ENCODE measurements around the gene NOC4L.
A peak's percentile ranks its signal among the peaks of the same experiment; 100 is the strongest.
"Not testable (repeated sequence)": the region's sequence is repeated elsewhere in the genome, so short reads cannot be mapped to it uniquely, and the experiment has no call there.

The NOC4L gene

GRCh38 chr12:132144115-132144809 lies at the start of gene NOC4L, which contains the start of gene DDX51:
Gene NOC4L (plus strand): TSS chr12:132144457. CDS start chr12:132144489, 32 bp downstream.
Gene DDX51 (minus strand): TSS chr12:132144319. CDS start chr12:132144296, 23 bp downstream.
- peak; percentile 93 for DNase-seq

GRCh38 chr12:132095520-132096409 lies 48.5 kb upstream of the NOC4L start:
- DNase-seq: no peak

GRCh38 chr12:132099739-132100138 lies 44.5 kb upstream of the NOC4L start:
- no peak for DNase-seq

- no peak for DNase-seq
Observed at GRCh38 chr12:132100306-132101065, 43.8 kb upstream of the NOC4L start.

- DNase-seq: no peak
Observed at GRCh38 chr12:132102297-132102696, 42.0 kb upstream of the NOC4L start.

- not testable (repeated sequence) for DNase-seq
Observed at GRCh38 chr12:132103072-132103471, 41.2 kb upstream of the NOC4L start.

GRCh38 chr12:132103542-132104308 lies 40.5 kb upstream of the NOC4L start:
- DNase-seq: no peak

DNA sequence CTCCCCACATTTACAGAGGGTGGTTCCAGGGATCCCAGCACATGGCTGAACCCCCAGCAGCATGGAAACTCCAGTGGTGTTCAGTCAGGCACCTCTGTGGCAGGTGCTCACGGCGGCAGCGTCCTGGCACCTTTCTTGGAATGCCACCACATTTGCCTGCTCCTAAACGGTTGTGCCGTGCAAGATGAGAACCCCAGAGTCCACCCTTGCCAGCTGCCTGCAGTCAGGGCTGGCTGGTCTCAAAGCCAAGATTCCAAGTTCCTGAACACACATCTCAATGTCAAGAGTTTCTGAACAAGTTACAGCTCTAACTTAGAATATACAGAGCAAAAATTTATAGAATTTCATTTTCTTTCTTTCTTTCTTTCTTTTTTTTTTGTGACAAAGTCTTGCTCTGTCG lies 38.8 kb upstream of the NOC4L start:
- DNase-seq: no peak

- DNase-seq: no peak
Observed at GRCh38 chr12:132106921-132107320, 37.3 kb upstream of the NOC4L start.

GRCh38 chr12:132108211-132108832 lies 35.9 kb upstream of the NOC4L start:
- no peak for DNase-seq

- no peak for DNase-seq
Observed at GRCh38 chr12:132109741-132110140, 34.5 kb upstream of the NOC4L start.

DNA sequence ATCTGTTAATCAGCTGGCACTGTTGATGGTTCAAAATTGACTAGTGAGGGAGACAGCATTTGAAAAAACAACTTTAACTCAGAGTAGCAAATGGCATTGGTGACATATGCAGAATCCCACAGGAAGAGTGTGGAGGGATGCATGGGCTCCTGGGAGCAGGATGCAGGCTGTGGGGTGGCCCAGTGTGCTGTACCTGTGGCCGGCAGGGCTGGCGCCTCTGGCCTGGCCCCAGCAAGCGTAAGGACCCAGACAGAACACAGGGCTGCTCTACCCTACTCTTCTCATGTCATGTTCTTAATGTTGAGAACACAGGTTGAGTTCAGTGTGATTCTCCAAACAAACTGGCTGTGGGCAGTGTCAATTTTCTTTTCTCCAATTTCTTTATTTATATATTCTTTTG lies 33.6 kb upstream of the NOC4L start:
- DNase-seq: no peak

- DNase-seq: no peak
Observed at GRCh38 chr12:132111654-132112304, 32.5 kb upstream of the NOC4L start.

DNA sequence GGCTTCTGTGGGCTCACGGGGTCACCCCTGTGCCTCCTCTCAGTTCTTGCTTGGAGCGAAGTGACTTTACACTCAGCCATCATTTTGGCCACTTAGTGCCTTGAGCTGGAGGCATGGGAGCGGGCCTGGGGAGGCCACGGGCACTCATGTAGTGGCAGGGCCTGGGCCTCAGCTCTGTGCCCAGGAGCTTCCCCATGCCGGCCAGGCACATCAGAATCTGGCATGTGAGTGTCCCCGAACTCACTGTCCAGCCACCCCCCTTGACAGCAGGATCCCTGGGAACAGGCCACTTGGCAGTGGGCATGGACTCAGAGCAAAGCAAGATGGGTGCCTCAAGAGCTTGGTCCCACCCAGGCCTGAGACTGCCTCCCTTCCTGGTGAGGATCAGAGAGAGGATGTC lies 29.6 kb upstream of the NOC4L start:
- no peak for DNase-seq

- no peak for DNase-seq
Observed at GRCh38 chr12:132115500-132115899, 28.8 kb upstream of the NOC4L start.

GRCh38 chr12:132116709-132117557 lies 27.3 kb upstream of the NOC4L start:
- DNase-seq: no peak

- DNase-seq: no peak
Observed at GRCh38 chr12:132117558-132117875, 26.7 kb upstream of the NOC4L start.

GRCh38 chr12:132118876-132119275 lies 25.4 kb upstream of the NOC4L start:
- DNase-seq: no peak

- DNase-seq: no peak
Observed at GRCh38 chr12:132121283-132121682, 23.0 kb upstream of the NOC4L start.

DNA sequence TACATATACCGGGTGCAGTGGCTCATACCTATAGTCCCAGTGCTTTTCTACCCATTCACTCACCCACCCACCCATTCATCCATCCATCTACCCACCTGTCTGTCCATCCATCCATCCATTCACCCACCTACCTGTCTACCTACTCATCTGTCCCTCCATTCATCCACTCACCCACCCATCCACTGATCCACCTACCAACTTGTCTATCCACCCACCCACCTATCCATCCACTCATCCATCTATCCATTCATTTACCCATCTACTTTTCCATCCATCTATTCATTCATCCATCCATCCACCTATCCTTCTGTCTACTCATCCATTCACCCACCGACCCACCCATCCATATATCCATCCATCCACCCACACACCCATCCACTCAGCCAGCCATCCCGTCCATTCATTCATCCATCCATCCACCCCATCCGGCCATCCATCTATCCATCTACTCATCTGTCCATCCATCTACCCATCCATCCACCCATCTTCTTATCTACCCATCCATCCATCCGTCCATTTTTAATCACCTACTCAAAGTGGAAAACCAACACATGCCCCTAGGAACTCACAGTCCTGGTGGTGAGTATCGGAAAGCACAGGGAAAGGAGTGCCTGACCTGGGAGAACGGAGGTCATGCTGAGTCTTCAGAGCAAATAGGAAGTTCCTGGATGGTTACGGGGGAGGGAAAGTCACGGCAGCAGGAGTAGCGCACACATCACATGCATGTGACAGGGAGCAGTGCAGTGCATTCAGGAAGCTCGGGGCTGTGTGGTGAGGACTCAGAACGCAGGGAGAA lies 20.1 kb upstream of the NOC4L start:
- DNase-seq: no peak

Measured in activated CD4-positive, alpha-beta T cell treated with anti-CD3 and anti-CD28 coated beads, Interleukin-2, amount 50 U/mL, for 4 hours (primary cell).